PC-9 (cell line): ENCODE measurements around the gene SPATA31C1. TPM values are rescaled to one million over a fixed set of nuclear protein-coding genes. Genes with fewer than 3 reads are reported as not detected.

Source experiments
- BruUV-seq: library from RNA; stranded (reverse); fragments of 400-500 nt; replicated peaks from 2 replicates; lab custom pipeline; 2021; lab: Mats Ljungman, UMichigan
- CTCF ChIA-PET: fragments of 300-600 bp; sonication (Branson Sonifier 250); formaldehyde crosslinking; loops from one replicate; lab custom pipeline; 2022; ENCODE audit warnings: antibody characterized with exemption; lab: Charles Lee
- POLR2A ChIA-PET: fragments of 300-600 bp; sonication (Branson Sonifier 250); formaldehyde crosslinking; loops from one replicate; lab custom pipeline; 2022; ENCODE audit warnings: antibody characterized with exemption; ENCODE audit not compliant: unreplicated experiment; lab: Charles Lee
- DNase-seq, 2 experiments: peaks; one replicate each; pipeline versions ENCODE4 v3.0.0 to v3.0.0-alpha.2; 2015 to 2022; ENCODE audit warnings: mixed read lengths in 1 of 2
- H2AFZ ChIP-seq: fragments of 200-600 bp; sonication (generic); 2 replicates; pipeline ENCODE4 v1.8.1; 2017; ENCODE audit warnings: antibody characterized with exemption
- H3F3A ChIP-seq: fragments of 200-600 bp; sonication (generic); 2 replicates; pipeline ENCODE4 v1.8.1; 2017; ENCODE audit warnings: antibody characterized with exemption, mild to moderate bottlenecking, low read depth; ENCODE audit not compliant: insufficient read depth
- H3K27ac ChIP-seq: fragments of 200-600 bp; sonication (generic); 2 replicates; pipeline ENCODE4 v1.6.1; 2016; ENCODE audit warnings: mixed run types
- H3K27me3 ChIP-seq: fragments of 200-600 bp; sonication (generic); 2 replicates; pipeline ENCODE4 v1.6.1; 2016; ENCODE audit warnings: low read depth, mixed run types; ENCODE audit not compliant: insufficient read depth
- H3K36me3 ChIP-seq: fragments of 200-600 bp; sonication (generic); 2 replicates; pipeline ENCODE4 v1.6.1; 2016; ENCODE audit warnings: low read depth, mixed run types
- H3K4me1 ChIP-seq: fragments of 200-600 bp; sonication (generic); replicated peaks from 2 replicates; pipeline ENCODE4 v1.6.1; 2016; ENCODE audit warnings: mixed run types; ENCODE audit not compliant: insufficient read depth
- H3K4me2 ChIP-seq: fragments of 200-600 bp; sonication (generic); 2 replicates; pipeline ENCODE4 v1.6.1; 2017; ENCODE audit warnings: mixed run types
- H3K4me3 ChIP-seq: fragments of 200-600 bp; sonication (generic); 2 replicates; pipeline ENCODE4 v1.6.1; 2016; ENCODE audit warnings: mixed run types
- H3K79me2 ChIP-seq: fragments of 200-600 bp; sonication (generic); 2 replicates; pipeline ENCODE4 v1.6.1; 2017; ENCODE audit warnings: low read depth, mixed run types
- H3K9me2 ChIP-seq: fragments of 200-600 bp; sonication (generic); 2 replicates; pipeline ENCODE4 v1.8.1; 2017; ENCODE audit warnings: mild to moderate bottlenecking; ENCODE audit not compliant: insufficient read depth
- H3K9me3 ChIP-seq: fragments of 200-600 bp; sonication (generic); 2 replicates; pipeline ENCODE4 v1.8.1; 2016; ENCODE audit warnings: low read depth; ENCODE audit not compliant: insufficient read depth
- H4K20me1 ChIP-seq: fragments of 200-600 bp; sonication (generic); 2 replicates; pipeline ENCODE4 v1.8.1; 2017; ENCODE audit not compliant: insufficient read depth
- CTCF ChIP-seq: fragments of 200-600 bp; sonication (generic); conservative IDR thresholded peaks from 2 replicates; pipeline ENCODE4 v1.6.1; 2017; ENCODE audit warnings: mixed run types, antibody characterized with exemption, mild to moderate bottlenecking, moderate library complexity
- EZH2 ChIP-seq: fragments of 200-600 bp; sonication (generic); IDR thresholded peaks from 2 replicates; pipeline ENCODE4 v1.8.0; 2017; ENCODE audit warnings: antibody characterized with exemption, low read depth
- intact Hi-C: fragments of 100-400 bp; cut with micrococcal nuclease; formaldehyde crosslinking; loops from one replicate; pipeline ENCODE4 v1.10.0; 2022; ENCODE audit not compliant: unreplicated experiment
- total RNA-seq: library from RNA; stranded (reverse); gene quantifications from 2 replicates; pipeline ENCODE4 v1.2.3, GENCODE V29; 2021

The SPATA31C1 gene
- total RNA-seq, 1 experiment from 2014 or later = not detected

- H3K4me1 ChIP-seq = no peaks in the 10 kb centered on the region
- no peak overlapping the region for H3K4me2 ChIP-seq
- intact Hi-C loops = loop anchor here (5.0 kb wide), 1 partner anchor 71 kb away; no protein-coding TSS in a partner anchor
- H3K27me3 ChIP-seq = no peaks in the 10 kb centered on the region
- no peaks in the 10 kb centered on the region for H4K20me1 ChIP-seq
- H3K36me3 ChIP-seq = no peaks in the 10 kb centered on the region
- ChIA-PET CTCF (no interaction called here), POLR2A (no interaction called here)
- H3K9me2 ChIP-seq = no peaks in the 10 kb centered on the region
- no peaks in the 10 kb centered on the region for H3F3A ChIP-seq
- H3K27ac ChIP-seq = no peak overlapping the region
- no TSS peak for BruUV-seq
- H3K9me3 ChIP-seq = no peaks in the 10 kb centered on the region
- H2AFZ ChIP-seq = no peak overlapping the region
- no peak for TF ChIP-seq EZH2
- no peak for TF ChIP-seq CTCF
- H3K79me2 ChIP-seq = no peaks in the 10 kb centered on the region
- no peak overlapping the region for H3K4me3 ChIP-seq
- DNase-seq = no peak
These were observed 29.3 kb upstream of the SPATA31C1 start for GRCh38 chr9:87888501-87888900.

GRCh38 chr9:87889065-87889881 is 28.5 kb upstream of the SPATA31C1 start:
- CTCF ChIA-PET = no interaction called here
- H3K27ac ChIP-seq = no peak overlapping the region
- DNase-seq = no peak
- H3K9me3 ChIP-seq = no peaks in the 10 kb centered on the region
- TF ChIP-seq EZH2 (no peak), CTCF (no peak)
- no peak overlapping the region for H3K4me2 ChIP-seq
- no peaks in the 10 kb centered on the region for H4K20me1 ChIP-seq
- H3K4me3 ChIP-seq = no peak overlapping the region
- POLR2A ChIA-PET = no interaction called here
- no peaks in the 10 kb centered on the region for H3K9me2 ChIP-seq
- H2AFZ ChIP-seq = no peak overlapping the region
- BruUV-seq = no TSS peak
- intact Hi-C loops = loop anchor here (5.0 kb wide), 1 partner anchor 72 kb away; no protein-coding TSS in a partner anchor
- H3K4me1 ChIP-seq = no peaks in the 10 kb centered on the region
- H3K36me3 ChIP-seq = no peaks in the 10 kb centered on the region
- H3K27me3 ChIP-seq = no peaks in the 10 kb centered on the region
- H3F3A ChIP-seq = no peaks in the 10 kb centered on the region
- H3K79me2 ChIP-seq = no peaks in the 10 kb centered on the region

GRCh38 chr9:87889882-87890252 is 27.9 kb upstream of the SPATA31C1 start:
- Histone ChIP-seq H3F3A (no peaks in the 10 kb centered on the region), H2AFZ (no peak overlapping the region), H3K4me3 (no peak overlapping the region), H3K9me3 (no peaks in the 10 kb centered on the region), H3K27me3 (no peaks in the 10 kb centered on the region), H3K9me2 (no peaks in the 10 kb centered on the region), H3K4me1 (no peaks in the 10 kb centered on the region), H3K4me2 (no peak overlapping the region), H4K20me1 (no peaks in the 10 kb centered on the region), H3K27ac (no peak overlapping the region), H3K36me3 (no peaks in the 10 kb centered on the region), H3K79me2 (no peaks in the 10 kb centered on the region)
- POLR2A ChIA-PET = no interaction called here
- BruUV-seq = no TSS peak
- DNase-seq = no peak
- TF ChIP-seq EZH2 (no peak), CTCF (no peak)
- intact Hi-C loops = loop anchor here (5.0 kb wide), 1 partner anchor 73 kb away; no protein-coding TSS in a partner anchor
- CTCF ChIA-PET = no interaction called here
